Fibroblast of villous mesenchyme (primary cell): ENCODE data around the gene SLC35F3. TPM values are rescaled to one million over a fixed set of nuclear protein-coding genes. Genes with fewer than 3 reads are reported as not detected.

Experiments used
- DNase-seq: peaks from one replicate; pipeline ENCODE4 v3.0.0-alpha.2; 2010; ENCODE audit warnings: low read depth
- H3K4me3 ChIP-seq: 2 replicates; pipeline ENCODE4 v1.5.1; 2011; ENCODE audit warnings: low read depth, mild to moderate bottlenecking, low read length
- total RNA-seq: library from RNA; depleted of rRNA; stranded (reverse); fragments of >200 nt; gene quantifications from 2 replicates; pipeline ENCODE4 v1.2.3, GENCODE V29; 2012
- TF ChIP-seq, protein P1 (sequence below): IDR thresholded peaks from 2 replicates; pipeline ENCODE4 v1.5.1; 2012; ENCODE audit warnings: low read depth, mild to moderate bottlenecking, low read length; ENCODE audit not compliant: insufficient read depth

SLC35F3 gene
- total RNA-seq, 1 donor: 1.7 TPM

DNA sequence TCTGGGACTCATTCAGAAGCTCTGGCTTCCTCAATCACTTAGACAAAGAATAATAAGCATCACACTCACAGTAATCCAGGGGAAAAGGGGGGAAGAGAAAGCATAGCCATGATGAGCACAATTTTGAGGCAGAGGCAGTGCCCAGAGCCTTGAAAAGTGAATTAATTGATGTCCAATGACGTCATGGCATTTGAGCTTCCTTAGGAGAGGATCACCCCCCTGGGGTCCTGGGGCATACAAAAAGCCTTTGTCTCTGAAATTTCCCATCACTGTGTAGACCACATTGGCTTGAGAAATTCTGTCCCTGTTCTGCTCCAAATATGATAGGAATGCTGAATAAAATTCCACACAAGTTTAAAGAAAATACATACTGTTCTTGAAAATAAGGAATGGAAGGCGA lies 384.5 kb downstream of the SLC35F3 start:
- DNase-seq: no peak
- no peak overlapping the region for H3K4me3 ChIP-seq
- TF ChIP-seq, protein P1, sequence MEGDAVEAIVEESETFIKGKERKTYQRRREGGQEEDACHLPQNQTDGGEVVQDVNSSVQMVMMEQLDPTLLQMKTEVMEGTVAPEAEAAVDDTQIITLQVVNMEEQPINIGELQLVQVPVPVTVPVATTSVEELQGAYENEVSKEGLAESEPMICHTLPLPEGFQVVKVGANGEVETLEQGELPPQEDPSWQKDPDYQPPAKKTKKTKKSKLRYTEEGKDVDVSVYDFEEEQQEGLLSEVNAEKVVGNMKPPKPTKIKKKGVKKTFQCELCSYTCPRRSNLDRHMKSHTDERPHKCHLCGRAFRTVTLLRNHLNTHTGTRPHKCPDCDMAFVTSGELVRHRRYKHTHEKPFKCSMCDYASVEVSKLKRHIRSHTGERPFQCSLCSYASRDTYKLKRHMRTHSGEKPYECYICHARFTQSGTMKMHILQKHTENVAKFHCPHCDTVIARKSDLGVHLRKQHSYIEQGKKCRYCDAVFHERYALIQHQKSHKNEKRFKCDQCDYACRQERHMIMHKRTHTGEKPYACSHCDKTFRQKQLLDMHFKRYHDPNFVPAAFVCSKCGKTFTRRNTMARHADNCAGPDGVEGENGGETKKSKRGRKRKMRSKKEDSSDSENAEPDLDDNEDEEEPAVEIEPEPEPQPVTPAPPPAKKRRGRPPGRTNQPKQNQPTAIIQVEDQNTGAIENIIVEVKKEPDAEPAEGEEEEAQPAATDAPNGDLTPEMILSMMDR: no peak

DNA sequence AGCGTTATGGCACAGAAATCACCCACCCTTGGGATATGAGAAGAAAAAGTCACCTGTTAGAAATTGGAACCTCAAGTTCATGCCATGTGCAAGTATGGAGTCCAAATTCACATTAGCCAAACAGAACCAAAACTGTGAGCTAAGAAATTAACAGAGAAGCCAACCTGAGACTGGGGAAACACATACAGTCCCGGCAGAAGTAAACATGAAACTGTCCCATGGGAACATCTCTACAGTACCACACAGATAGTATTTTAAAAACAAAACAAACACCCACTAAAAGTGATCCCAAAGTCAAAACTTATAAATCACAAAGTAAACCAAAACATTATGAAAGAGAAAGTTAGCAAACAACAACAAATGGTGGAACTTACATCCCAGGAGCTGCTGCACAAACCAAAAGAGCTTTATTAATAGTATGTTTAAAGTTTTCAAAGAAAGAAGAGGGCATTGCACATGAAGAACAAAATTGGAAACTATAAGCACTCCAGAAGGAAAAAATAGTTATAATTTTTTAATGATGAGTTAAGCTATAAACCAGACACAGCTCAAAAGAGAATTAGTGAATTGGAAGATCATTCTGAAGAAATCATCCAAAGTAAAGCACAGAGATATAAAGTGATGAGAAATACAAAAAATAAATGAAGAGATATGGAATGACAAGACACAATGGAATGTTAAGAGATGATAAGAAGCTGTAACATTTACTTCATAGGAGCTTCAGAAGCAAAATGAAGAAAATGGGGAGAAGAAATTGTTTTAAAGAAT lies 385.2 kb downstream of the SLC35F3 start:
- no peak overlapping the region for H3K4me3 ChIP-seq
- TF ChIP-seq, protein P1: no peak
- no peak for DNase-seq

DNA sequence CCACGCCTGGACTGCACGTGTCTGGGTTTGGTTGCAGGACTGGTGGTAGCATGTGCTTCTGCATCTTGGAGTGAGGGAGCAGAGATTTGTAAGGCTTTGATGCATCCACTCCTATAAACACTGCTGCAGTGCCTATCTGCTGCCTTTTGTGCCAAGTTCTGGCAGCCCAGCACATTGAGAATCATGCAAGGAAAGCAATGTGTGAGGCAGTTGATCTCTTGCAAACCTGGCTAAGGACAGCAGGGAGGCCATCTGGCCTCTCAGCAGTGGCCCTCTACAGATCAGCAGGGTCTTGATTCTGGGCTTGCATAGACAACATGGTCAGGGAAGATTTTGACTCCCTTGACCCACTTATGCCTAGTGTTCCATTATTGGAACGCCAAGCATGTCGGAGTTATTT lies 387.5 kb downstream of the SLC35F3 start:
- TF ChIP-seq, protein P1: no peak
- no peak for DNase-seq

DNA sequence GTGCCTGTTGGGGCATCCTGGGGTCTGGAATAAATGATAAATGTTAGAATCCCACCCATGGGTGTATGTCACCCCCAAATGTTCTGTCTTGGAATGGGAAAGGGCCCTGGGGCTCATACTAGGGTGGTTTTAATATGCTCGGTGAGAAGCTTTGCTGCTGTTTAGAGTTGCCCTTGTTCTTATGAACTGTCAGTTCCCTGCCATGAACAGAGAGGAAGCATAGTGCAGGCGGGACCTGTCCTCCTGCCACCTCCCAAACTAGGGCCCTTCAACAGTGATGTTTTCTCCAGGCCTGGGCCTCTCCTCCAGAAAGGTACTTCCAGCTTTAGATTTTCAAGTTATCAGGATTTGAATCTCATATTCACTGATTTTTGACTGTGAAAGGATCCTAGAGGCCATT lies 388.1 kb downstream of the SLC35F3 start:
- TF ChIP-seq, protein P1: no peak
- no peak overlapping the region for H3K4me3 ChIP-seq
- no peak for DNase-seq

More for the DNA sequence above, 387.5 kb downstream of the SLC35F3 start:
- H3K4me3 ChIP-seq: no peak overlapping the region

DNA sequence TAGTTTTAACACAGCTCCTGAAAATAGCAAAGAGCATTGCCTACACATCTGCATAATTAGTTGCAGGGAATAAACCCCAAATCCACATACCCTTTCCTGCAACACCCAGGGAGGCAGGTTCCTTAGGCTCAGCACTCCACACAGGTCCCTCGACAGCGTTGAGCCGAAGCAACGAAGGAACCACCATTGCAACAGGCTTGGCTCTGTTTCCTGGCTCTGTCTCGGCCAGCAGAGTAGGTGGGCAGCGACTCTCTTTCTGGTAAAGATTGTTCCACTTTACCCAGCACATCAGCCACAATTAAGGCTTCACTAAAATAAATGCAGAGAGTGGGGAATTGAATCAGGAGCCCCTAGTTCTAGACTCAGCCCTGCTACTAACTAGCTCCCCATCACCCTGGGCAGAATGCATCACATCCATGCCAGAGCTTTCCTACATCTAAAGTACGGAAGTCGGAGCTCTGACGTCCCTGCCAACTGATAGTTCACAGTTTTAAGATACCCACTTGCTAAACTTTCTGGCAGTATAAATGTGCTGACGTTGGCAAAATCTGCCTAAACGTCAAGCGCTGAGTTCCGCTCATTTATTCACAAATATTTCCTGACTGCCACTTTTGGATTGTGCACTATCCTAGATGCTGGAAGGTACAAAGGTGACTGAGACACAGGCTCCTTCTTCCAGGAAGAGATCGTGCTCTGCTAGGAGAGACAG lies 389.8 kb downstream of the SLC35F3 start:
- TF ChIP-seq, protein P1: no peak
- no peak for DNase-seq
- H3K4me3 ChIP-seq: no peak overlapping the region

DNA sequence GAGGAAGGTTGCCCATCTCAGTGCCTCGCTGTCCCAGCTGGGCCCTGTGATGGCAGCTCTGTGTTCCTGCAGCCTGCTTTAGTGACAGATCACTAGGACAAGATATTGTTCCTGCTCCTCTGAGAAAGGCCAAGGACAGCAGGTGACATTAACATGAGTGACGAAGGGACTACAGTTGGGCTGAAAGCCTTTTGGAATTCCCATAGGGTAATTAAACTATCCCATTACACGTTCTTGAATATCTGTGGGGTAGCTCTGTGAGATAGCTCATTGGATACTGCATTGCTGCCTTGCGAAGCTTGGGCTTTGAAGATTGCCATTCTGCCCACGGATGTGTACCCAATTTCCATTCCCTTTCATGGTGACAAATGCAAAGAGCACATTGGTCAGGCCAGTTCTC lies 390.6 kb downstream of the SLC35F3 start:
- no peak for DNase-seq
- no peak overlapping the region for H3K4me3 ChIP-seq
- TF ChIP-seq, protein P1: no peak
